Measurements from ENCODE around the gene GMEB1.
"Not testable (repeated sequence)": the region's sequence is repeated elsewhere in the genome, so short reads cannot be mapped to it uniquely, and the experiment has no call there.

GMEB1 gene

GRCh38 chr1:28745653-28746173 is 77.1 kb downstream of the GMEB1 start:
- Histone ChIP-seq H3K36me3 (replicated peaks) (peaks cover 74% of the 10 kb centered on the region), H3K4me3 (no peak overlapping the region), H3K27me3 (ENCODE audit: low read depth) (no peaks in the 10 kb centered on the region), H3K9me3 (no peaks in the 10 kb centered on the region), H3K4me1 (peaks cover 19% of the 10 kb centered on the region)
- DNase-seq (ENCODE audit: low spot score in 2 of 2): no peak
- in situ Hi-C loops (cut with MboI; ENCODE audit: low sequenced_read_pairs): no loop called here

- in situ Hi-C loops (cut with MboI; ENCODE audit: low sequenced_read_pairs): no loop called here
- Histone ChIP-seq H3K27me3 (ENCODE audit: low read depth) (no peaks in the 10 kb centered on the region), H3K4me1 (peaks cover 21% of the 10 kb centered on the region), H3K36me3 (replicated peaks) (peaks cover 57% of the 10 kb centered on the region), H3K9me3 (no peaks in the 10 kb centered on the region), H3K4me3 (no peak overlapping the region)
- no peak for DNase-seq (ENCODE audit: low spot score in 2 of 2)
Measured at GRCh38 chr1:28750330-28750729, 81.7 kb downstream of the GMEB1 start.

- DNase-seq (ENCODE audit: low spot score in 2 of 2); H3K9me3 ChIP-seq; H3K4me3 ChIP-seq; in situ Hi-C loops (cut with MboI; ENCODE audit: low sequenced_read_pairs); H3K27me3 ChIP-seq (ENCODE audit: low read depth): not testable (repeated sequence)
- Histone ChIP-seq H3K4me1 (peaks cover 26% of the 10 kb centered on the region), H3K36me3 (replicated peaks) (peaks cover 59% of the 10 kb centered on the region)
Measured at GRCh38 chr1:28750771-28751294, 82.2 kb downstream of the GMEB1 start.

- Histone ChIP-seq H3K4me1 (peaks cover 29% of the 10 kb centered on the region), H3K36me3 (replicated peaks) (peaks cover 61% of the 10 kb centered on the region), H3K9me3 (no peaks in the 10 kb centered on the region), H3K4me3 (no peak overlapping the region), H3K27me3 (ENCODE audit: low read depth) (no peaks in the 10 kb centered on the region)
- no peak for DNase-seq (ENCODE audit: low spot score in 2 of 2)
- in situ Hi-C loops (cut with MboI; ENCODE audit: low sequenced_read_pairs): no loop called here
Measured at GRCh38 chr1:28751315-28752060, 82.9 kb downstream of the GMEB1 start.

GRCh38 chr1:28755701-28756100 is 87.1 kb downstream of the GMEB1 start:
- in situ Hi-C loops (cut with MboI; ENCODE audit: low sequenced_read_pairs): no loop called here
- Histone ChIP-seq H3K36me3 (replicated peaks) (peaks cover 74% of the 10 kb centered on the region), H3K4me1 (peaks cover 25% of the 10 kb centered on the region), H3K4me3 (no peak overlapping the region), H3K27me3 (ENCODE audit: low read depth) (no peaks in the 10 kb centered on the region), H3K9me3 (no peaks in the 10 kb centered on the region)
- DNase-seq (ENCODE audit: low spot score in 2 of 2): peak in 1 of 2 experiments; percentile 24

- Histone ChIP-seq H3K4me3 (no peak overlapping the region), H3K4me1 (peaks cover 24% of the 10 kb centered on the region)
- in situ Hi-C loops (cut with MboI; ENCODE audit: low sequenced_read_pairs): no loop called here
Measured at GRCh38 chr1:28756846-28757245, 88.3 kb downstream of the GMEB1 start.

GRCh38 chr1:28758420-28758819 is 89.8 kb downstream of the GMEB1 start:
- Histone ChIP-seq H3K9me3 (no peaks in the 10 kb centered on the region), H3K27me3 (ENCODE audit: low read depth) (no peaks in the 10 kb centered on the region), H3K4me3 (no peak overlapping the region), H3K4me1 (peaks cover 24% of the 10 kb centered on the region), H3K36me3 (replicated peaks) (peaks cover 64% of the 10 kb centered on the region)
- no peak for DNase-seq (ENCODE audit: low spot score in 2 of 2)
- in situ Hi-C loops (cut with MboI; ENCODE audit: low sequenced_read_pairs): no loop called here

More at GRCh38 chr1:28756846-28757245, 88.3 kb downstream of the GMEB1 start:
- Histone ChIP-seq H3K9me3 (no peaks in the 10 kb centered on the region), H3K36me3 (replicated peaks) (peaks cover 70% of the 10 kb centered on the region), H3K27me3 (ENCODE audit: low read depth) (no peaks in the 10 kb centered on the region)
- no peak for DNase-seq (ENCODE audit: low spot score in 2 of 2)

- in situ Hi-C loops (cut with MboI; ENCODE audit: low sequenced_read_pairs): no loop called here
- peaks cover 20% of the 10 kb centered on the region for H3K4me1 ChIP-seq
- no peak for DNase-seq (ENCODE audit: low spot score in 2 of 2)
- peaks cover 59% of the 10 kb centered on the region for H3K36me3 ChIP-seq (replicated peaks)
- no peak overlapping the region for H3K4me3 ChIP-seq
- H3K9me3 ChIP-seq: no peaks in the 10 kb centered on the region
- H3K27me3 ChIP-seq (ENCODE audit: low read depth): no peaks in the 10 kb centered on the region
Measured at GRCh38 chr1:28759257-28759656, 90.7 kb downstream of the GMEB1 start.

- Histone ChIP-seq H3K4me3 (no peak overlapping the region), H3K27me3 (ENCODE audit: low read depth) (no peaks in the 10 kb centered on the region), H3K36me3 (replicated peaks) (peaks cover 60% of the 10 kb centered on the region), H3K9me3 (no peaks in the 10 kb centered on the region), H3K4me1 (peaks cover 6% of the 10 kb centered on the region)
- in situ Hi-C loops (cut with MboI; ENCODE audit: low sequenced_read_pairs): no loop called here
- no peak for DNase-seq (ENCODE audit: low spot score in 2 of 2)
Measured at GRCh38 chr1:28761189-28761588, 92.6 kb downstream of the GMEB1 start.

GRCh38 chr1:28766532-28767183 is 98.1 kb downstream of the GMEB1 start:
- no peaks in the 10 kb centered on the region for H3K27me3 ChIP-seq (ENCODE audit: low read depth)
- no peaks in the 10 kb centered on the region for H3K4me1 ChIP-seq
- DNase-seq (ENCODE audit: low spot score in 2 of 2): no peak
- H3K9me3 ChIP-seq: no peaks in the 10 kb centered on the region
- peaks cover 44% of the 10 kb centered on the region for H3K36me3 ChIP-seq (replicated peaks)
- in situ Hi-C loops (cut with MboI; ENCODE audit: low sequenced_read_pairs): no loop called here
- H3K4me3 ChIP-seq: no peak overlapping the region
